Mucosa of descending colon (tissue), 3 donors: ENCODE results near the gene FBLN2. TPM values are rescaled to one million over a fixed set of nuclear protein-coding genes. Genes with fewer than 3 reads are reported as not detected.
A peak's percentile ranks its signal among the peaks of the same experiment; 100 is the strongest.

ENCODE experiments used
- ATAC-seq: fragments of 200-7000 bp; cut with Tn5 transposase; one replicate; pipeline ENCODE4 v1.9.1; 2020; ENCODE audit warnings: mild to moderate bottlenecking, moderate library complexity
- DNase-seq, 3 donors: peaks; one replicate each; pipeline ENCODE4 v3.0.0-alpha.2; 2020
- H3K36me3 ChIP-seq: fragments of 200-600 bp; one replicate; pipeline ENCODE4 v1.8.0; 2021; ENCODE audit warnings: low read depth, mild to moderate bottlenecking
- H3K4me1 ChIP-seq: fragments of 200-600 bp; one replicate; pipeline ENCODE4 v1.8.0; 2021; ENCODE audit warnings: low read depth, mild to moderate bottlenecking
- H3K4me3 ChIP-seq: fragments of 200-600 bp; one replicate; pipeline ENCODE4 v1.8.0; 2021; ENCODE audit warnings: mild to moderate bottlenecking
- H3K9me3 ChIP-seq: fragments of 200-600 bp; one replicate; pipeline ENCODE4 v1.8.0; 2021; ENCODE audit warnings: mild to moderate bottlenecking
- intact Hi-C, 2 donors: fragments of 100-400 bp; cut with DNase I in 1 of 2; cut with micrococcal nuclease in 1 of 2; formaldehyde crosslinking; loops; one replicate each; pipeline versions ENCODE4 v1.11.0 to v1.11.1; 2022; cut with DNase I, micrococcal nuclease
- total RNA-seq, 3 donors: library from RNA; stranded (reverse); fragmentation: NEBNext Ultra II Directional in 2 of 3; extraction: Animal tissue kit (Norgen Biotek cat#: 25700) in 2 of 3; gene quantifications; one replicate each; pipeline versions ENCODE4 v1.2.1 to v1.2.4, GENCODE V29; 2021 to 2023
- TF ChIP-seq, protein P1 (sequence below): fragments of 200-600 bp; IDR thresholded peaks from one replicate; pipeline ENCODE4 v1.8.0; 2022; ENCODE audit warnings: antibody characterized with exemption, mild to moderate bottlenecking
- donor health status: DM: no; HTN: no; CAD: no; lungs with moderate emphysema.
- donor health status: DM: no; HTN: no; CAD: no.
- donor health status: DM: no; HTN: yes; CAD: no.

Gene FBLN2
- total RNA-seq, 3 donors from 2014 or later = 10.2 to 48.9 (median 30.5) TPM

DNA sequence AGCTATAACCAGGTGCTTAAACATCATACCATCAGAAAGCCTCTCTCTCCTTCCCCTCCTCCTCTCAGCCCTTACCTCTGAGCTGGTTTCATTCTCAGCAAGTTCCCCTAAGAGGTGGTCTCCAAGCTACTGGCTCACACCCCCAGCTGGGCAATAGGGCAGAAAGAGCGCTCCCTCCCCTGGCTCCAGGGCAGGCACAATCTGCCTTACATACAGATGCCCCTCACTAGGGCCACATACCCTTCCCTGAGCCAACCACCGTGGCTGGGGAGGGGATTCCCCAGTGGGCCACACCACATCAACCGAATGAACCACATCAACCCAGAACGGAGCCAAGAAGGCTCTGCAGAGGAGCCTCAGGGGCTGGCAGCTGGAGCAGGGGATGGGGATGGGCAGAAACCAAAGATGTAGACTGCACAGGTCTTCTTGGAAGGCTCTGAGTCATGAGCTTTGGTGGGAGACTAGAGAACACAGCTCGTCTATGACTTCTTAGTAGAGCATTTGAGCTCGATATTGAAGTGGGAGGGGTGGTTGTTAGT lies 4.6 kb upstream of the FBLN2 start:
- no peaks in the 10 kb centered on the region for H3K9me3 ChIP-seq
- H3K36me3 ChIP-seq = no peaks in the 10 kb centered on the region
- TF ChIP-seq, protein P1, sequence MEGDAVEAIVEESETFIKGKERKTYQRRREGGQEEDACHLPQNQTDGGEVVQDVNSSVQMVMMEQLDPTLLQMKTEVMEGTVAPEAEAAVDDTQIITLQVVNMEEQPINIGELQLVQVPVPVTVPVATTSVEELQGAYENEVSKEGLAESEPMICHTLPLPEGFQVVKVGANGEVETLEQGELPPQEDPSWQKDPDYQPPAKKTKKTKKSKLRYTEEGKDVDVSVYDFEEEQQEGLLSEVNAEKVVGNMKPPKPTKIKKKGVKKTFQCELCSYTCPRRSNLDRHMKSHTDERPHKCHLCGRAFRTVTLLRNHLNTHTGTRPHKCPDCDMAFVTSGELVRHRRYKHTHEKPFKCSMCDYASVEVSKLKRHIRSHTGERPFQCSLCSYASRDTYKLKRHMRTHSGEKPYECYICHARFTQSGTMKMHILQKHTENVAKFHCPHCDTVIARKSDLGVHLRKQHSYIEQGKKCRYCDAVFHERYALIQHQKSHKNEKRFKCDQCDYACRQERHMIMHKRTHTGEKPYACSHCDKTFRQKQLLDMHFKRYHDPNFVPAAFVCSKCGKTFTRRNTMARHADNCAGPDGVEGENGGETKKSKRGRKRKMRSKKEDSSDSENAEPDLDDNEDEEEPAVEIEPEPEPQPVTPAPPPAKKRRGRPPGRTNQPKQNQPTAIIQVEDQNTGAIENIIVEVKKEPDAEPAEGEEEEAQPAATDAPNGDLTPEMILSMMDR = no peak
- DNase-seq (no peak), ATAC-seq (peak; percentile 22)
- intact Hi-C loops = no loop called here
- no peaks in the 10 kb centered on the region for H3K4me1 ChIP-seq
- no peak overlapping the region for H3K4me3 ChIP-seq

DNA sequence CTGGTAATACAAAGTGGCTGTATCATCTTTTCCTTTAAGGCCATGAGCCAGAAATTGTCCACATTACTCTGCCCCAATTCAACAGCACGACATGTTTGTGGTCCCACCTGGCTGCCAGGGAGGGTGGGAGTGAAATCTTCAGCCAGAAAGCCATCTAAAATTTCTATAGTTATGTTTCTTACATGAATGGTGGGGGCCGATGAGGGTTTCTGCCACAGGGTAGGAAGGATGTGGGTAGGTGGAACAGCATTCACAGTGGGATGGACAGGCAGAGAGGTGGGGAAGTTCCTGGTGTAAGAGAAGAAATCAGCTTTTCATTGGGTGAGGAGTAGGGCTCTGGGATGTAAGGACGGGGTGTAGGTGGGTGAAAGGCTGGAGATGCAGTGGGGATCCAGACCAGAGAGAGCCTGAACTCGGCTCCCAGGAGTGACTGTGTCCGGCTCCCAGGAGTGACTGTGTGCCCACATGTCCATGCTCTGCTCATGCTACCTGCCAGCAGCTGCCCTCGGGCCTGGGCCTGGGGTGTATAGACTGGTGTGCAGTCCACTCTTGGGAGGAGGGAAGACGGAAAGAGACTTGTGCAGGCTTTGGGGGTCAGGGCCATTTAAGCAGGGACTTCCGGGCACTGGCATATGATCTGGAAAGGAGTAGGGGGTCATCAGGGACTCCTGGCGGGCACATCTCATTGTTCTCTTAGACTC lies 3.8 kb upstream of the FBLN2 start:
- intact Hi-C loops = no loop called here
- ATAC-seq (no peak), DNase-seq (no peak)
- H3K36me3 ChIP-seq = no peaks in the 10 kb centered on the region
- TF ChIP-seq, protein P1 = no peak
- no peaks in the 10 kb centered on the region for H3K4me1 ChIP-seq
- no peaks in the 10 kb centered on the region for H3K9me3 ChIP-seq
- no peak overlapping the region for H3K4me3 ChIP-seq

GRCh38 chr3:13545952-13546454 lies 2.9 kb upstream of the FBLN2 start:
- intact Hi-C loops = no loop called here
- Histone ChIP-seq H3K36me3 (no peaks in the 10 kb centered on the region), H3K4me1 (no peaks in the 10 kb centered on the region), H3K4me3 (no peak overlapping the region), H3K9me3 (no peaks in the 10 kb centered on the region)
- DNase-seq = no peak
- TF ChIP-seq, protein P1 = no peak
- no peak for ATAC-seq

DNA sequence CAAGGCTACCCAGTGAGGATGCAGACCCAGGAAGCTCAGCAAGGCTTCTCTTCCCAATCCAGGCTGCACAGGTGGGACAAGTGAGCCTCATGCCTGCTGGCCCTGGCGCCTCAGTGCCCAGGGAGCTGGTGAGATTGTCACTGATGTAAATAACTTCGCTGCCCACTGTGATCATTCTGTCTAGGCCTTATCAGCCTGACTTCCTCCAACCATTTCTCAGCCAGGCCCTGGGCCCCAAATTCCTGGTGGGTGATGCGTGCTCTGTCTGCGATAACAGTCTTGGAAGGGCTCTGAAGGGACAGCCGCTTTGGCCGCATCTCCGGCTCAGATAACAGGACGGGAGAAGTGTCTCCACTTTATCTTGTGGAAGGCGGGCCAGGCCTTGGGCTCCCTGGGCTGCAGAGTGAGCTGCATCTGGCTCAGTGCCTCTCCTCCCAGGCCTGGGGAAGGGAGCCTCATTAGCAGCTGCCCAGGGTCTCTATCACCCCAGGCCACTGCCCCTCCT lies 2.2 kb upstream of the FBLN2 start:
- Histone ChIP-seq H3K36me3 (no peaks in the 10 kb centered on the region), H3K9me3 (no peaks in the 10 kb centered on the region), H3K4me3 (no peak overlapping the region), H3K4me1 (no peaks in the 10 kb centered on the region)
- no peak for ATAC-seq
- TF ChIP-seq, protein P1 = no peak
- intact Hi-C loops = no loop called here
- DNase-seq = no peak

- ATAC-seq = no peak
- TF ChIP-seq, protein P1 = no peak
These were observed 1.1 kb upstream of the FBLN2 start for GRCh38 chr3:13547591-13548371.

More at GRCh38 chr3:13547591-13548371, 1.1 kb upstream of the FBLN2 start:
- H3K9me3 ChIP-seq = no peaks in the 10 kb centered on the region
- no peaks in the 10 kb centered on the region for H3K36me3 ChIP-seq
- DNase-seq = no peak
- intact Hi-C loops = no loop called here
- H3K4me1 ChIP-seq = no peaks in the 10 kb centered on the region
- no peak overlapping the region for H3K4me3 ChIP-seq
